GM23338 (cell line): Measurements from ENCODE around the gene CCDC92B. TPM values are rescaled to one million over a fixed set of nuclear protein-coding genes. Genes with fewer than 3 reads are reported as not detected.

Experiments
- ATAC-seq: fragments of 200-7000 bp; cut with Tn5 transposase; 3 replicates; pipeline ENCODE4 v1.9.1; 2020
- DNase-seq: peaks from one replicate; pipeline ENCODE4 v3.0.0-alpha.2; 2015; ENCODE audit warnings: low spot score
- H2AFZ ChIP-seq: fragments of 200-600 bp; sonication (generic); 2 replicates; pipeline ENCODE4 v1.8.0; 2016; ENCODE audit warnings: antibody characterized with exemption, mild to moderate bottlenecking, moderate library complexity
- H3F3A ChIP-seq: fragments of 200-600 bp; sonication (generic); replicated peaks from 2 replicates; pipeline ENCODE4 v1.8.0; 2017; ENCODE audit warnings: antibody characterized with exemption, mixed run types, low read depth
- H3K27ac ChIP-seq: fragments of 200-600 bp; sonication (generic); 2 replicates; pipeline ENCODE4 v1.6.1; 2016; ENCODE audit warnings: low read depth
- H3K27me3 ChIP-seq: fragments of 200-600 bp; sonication (generic); 2 replicates; pipeline ENCODE4 v1.8.0; 2016; ENCODE audit warnings: mild to moderate bottlenecking, mixed run types, moderate library complexity; ENCODE audit not compliant: insufficient read depth
- H3K36me3 ChIP-seq: fragments of 200-600 bp; sonication (generic); 2 replicates; pipeline ENCODE4 v1.8.0; 2016; ENCODE audit warnings: mild to moderate bottlenecking; ENCODE audit not compliant: insufficient read depth
- H3K4me1 ChIP-seq: fragments of 200-600 bp; sonication (generic); 2 replicates; pipeline ENCODE4 v1.8.0; 2016; ENCODE audit warnings: mild to moderate bottlenecking, moderate library complexity; ENCODE audit not compliant: insufficient read depth
- H3K4me2 ChIP-seq: fragments of 200-600 bp; sonication (generic); 2 replicates; pipeline ENCODE4 v1.7.1; 2017; ENCODE audit warnings: mixed run types
- H3K4me3 ChIP-seq: fragments of 200-600 bp; sonication (generic); 2 replicates; pipeline ENCODE4 v1.6.1; 2016; ENCODE audit warnings: mixed run types
- H3K79me2 ChIP-seq: fragments of 200-600 bp; sonication (generic); replicated peaks from 2 replicates; pipeline ENCODE4 v1.8.0; 2017; ENCODE audit warnings: mild to moderate bottlenecking; ENCODE audit not compliant: insufficient read depth
- H3K9me2 ChIP-seq: fragments of 200-600 bp; sonication (generic); 2 replicates; pipeline ENCODE4 v1.8.0; 2017; ENCODE audit not compliant: insufficient read depth
- H4K20me1 ChIP-seq: fragments of 200-600 bp; sonication (generic); replicated peaks from 2 replicates; pipeline ENCODE4 v1.8.0; 2017; ENCODE audit warnings: mild to moderate bottlenecking; ENCODE audit not compliant: insufficient read depth
- H3K27ac Mint-ChIP-seq: 2 replicates; pipeline ENCODE4 v1.8.0; 2020; ENCODE audit warnings: inconsistent platforms, mild to moderate bottlenecking, moderate library complexity, mixed read lengths
- H3K27me3 Mint-ChIP-seq: 3 replicates; pipeline ENCODE4 v1.8.0; 2022; ENCODE audit warnings: low read depth, mild to moderate bottlenecking, moderate library complexity, mixed read lengths, inconsistent platforms; ENCODE audit not compliant: insufficient read depth, poor library complexity
- H3K36me3 Mint-ChIP-seq: 3 replicates; pipeline ENCODE4 v1.8.0; 2021; ENCODE audit warnings: low read depth, mild to moderate bottlenecking, inconsistent platforms, moderate library complexity, mixed read lengths
- H3K4me1 Mint-ChIP-seq: 3 replicates; pipeline ENCODE4 v1.8.0; 2020; ENCODE audit warnings: mild to moderate bottlenecking, inconsistent platforms, mixed read lengths
- H3K4me3 Mint-ChIP-seq: 3 replicates; pipeline ENCODE4 v1.8.0; 2021; ENCODE audit warnings: moderate library complexity, mild to moderate bottlenecking, inconsistent platforms, mixed read lengths
- H3K9me3 Mint-ChIP-seq: 3 replicates; pipeline ENCODE4 v1.8.0; 2020; ENCODE audit warnings: moderate library complexity, mild to moderate bottlenecking, inconsistent platforms, mixed read lengths
- JUNB ChIP-seq: IDR thresholded peaks from one replicate; pipeline ENCODE4 v1.6.1; 2016; ENCODE audit warnings: antibody characterized with exemption; ENCODE audit not compliant: unreplicated experiment
- POLR2AphosphoS5 ChIP-seq: IDR thresholded peaks from 2 replicates; pipeline ENCODE4 v1.6.1; 2016; ENCODE audit warnings: antibody characterized with exemption, low read depth
- REST ChIP-seq: IDR thresholded peaks from one replicate; pipeline ENCODE4 v1.6.1; 2018; ENCODE audit warnings: antibody characterized with exemption; ENCODE audit not compliant: unreplicated experiment
- ZNF331 ChIP-seq: fragments of 250-450 bp; sonication (Bioruptor Pico); IDR thresholded peaks from 2 replicates; pipeline ENCODE4 v1.5.0; 2020; ENCODE audit warnings: low read depth, mild to moderate bottlenecking, moderate library complexity
- polyA plus RNA-seq: library from polyadenylated mRNA; unstranded; fragments of >200 nt; fragmentation: Nextera tagmentation; extraction: Ambion mirVana; gene quantifications from 2 replicates; pipeline ENCODE4 v1.2.1, GENCODE V29; 2016
- total RNA-seq: library from RNA; depleted of rRNA; stranded (reverse); fragments of >200 nt; shearing (Covaris generic); gene quantifications from 2 replicates; pipeline ENCODE4 v1.2.3, GENCODE V29; 2014

The CCDC92B gene
- total and polyA plus RNA-seq, 2 experiments from 2014 or later: 5.7 to 9.1 TPM

- TF ChIP-seq REST (no peak), JUNB (no peak)
Measured at GRCh38 chr17:2697611-2698162, 51.8 kb downstream of the CCDC92B start (continued).

- ATAC-seq (no peak), DNase-seq (no peak)
- Histone ChIP-seq H4K20me1 (peaks cover 4% of the 10 kb centered on the region; the same call in 1 of the 2 replicates), H3K4me2 (no peak overlapping the region), H3K4me3 (no peak overlapping the region), H3K36me3 (no peaks in the 10 kb centered on the region), H2AFZ (no peak overlapping the region), H3K27me3 (no peaks in the 10 kb centered on the region), H3K4me1 (no peaks in the 10 kb centered on the region; the same call in 1 of the 2 replicates), H3K27ac (no peak overlapping the region), H3F3A (0 out of 2 replicates have a peak, but pooled peaks cover 4% of the 10 kb centered on the region), H3K79me2 (no peaks in the 10 kb centered on the region), H3K9me2 (no peaks in the 10 kb centered on the region)
- no peaks in the 10 kb centered on the region for H3K4me1 Mint-ChIP-seq
- peaks cover 36% of the 10 kb centered on the region for H3K36me3 Mint-ChIP-seq
- TF ChIP-seq POLR2AphosphoS5: no peak
- no peak overlapping the region for H3K4me3 Mint-ChIP-seq
- H3K27ac Mint-ChIP-seq: no peak overlapping the region
- H3K27me3 Mint-ChIP-seq: peaks cover 4% of the 10 kb centered on the region
- no peaks in the 10 kb centered on the region for H3K9me3 Mint-ChIP-seq
Measured at GRCh38 chr17:2695961-2696760, 53.3 kb downstream of the CCDC92B start.

GRCh38 chr17:2695243-2695960 lies 54.0 kb downstream of the CCDC92B start:
- no peaks in the 10 kb centered on the region for H3K9me3 Mint-ChIP-seq
- H3K27ac ChIP-seq: no peak overlapping the region
- peaks cover 35% of the 10 kb centered on the region for H3K36me3 Mint-ChIP-seq
- no peak overlapping the region for H3K4me2 ChIP-seq
- H3K4me1 Mint-ChIP-seq: no peaks in the 10 kb centered on the region
- no peaks in the 10 kb centered on the region; the same call in 1 of the 2 replicates for H3K4me1 ChIP-seq
- no peak overlapping the region for H3K4me3 ChIP-seq
- DNase-seq: no peak
- H3K27me3 Mint-ChIP-seq: peaks cover 4% of the 10 kb centered on the region
- H4K20me1 ChIP-seq: 0 out of 2 replicates have a peak, but pooled peaks cover 4% of the 10 kb centered on the region
- no peaks in the 10 kb centered on the region for H3K79me2 ChIP-seq
- ATAC-seq: no peak
- H3K36me3 ChIP-seq: no peaks in the 10 kb centered on the region
- TF ChIP-seq ZNF331 (CRISPR knock-in tag): no peak
- H3K27me3 ChIP-seq: no peaks in the 10 kb centered on the region
- no peak overlapping the region for H3K4me3 Mint-ChIP-seq
- H3K9me2 ChIP-seq: no peaks in the 10 kb centered on the region
- H3F3A ChIP-seq: 0 out of 2 replicates have a peak, but pooled peaks cover 7% of the 10 kb centered on the region
- no peak overlapping the region for H3K27ac Mint-ChIP-seq
- no peak overlapping the region for H2AFZ ChIP-seq
